Measurements from ENCODE around the gene VTCN1.
"Not testable (repeated sequence)": the region's sequence is repeated elsewhere in the genome, so short reads cannot be mapped to it uniquely, and the experiment has no call there.

The VTCN1 gene

GRCh38 chr1:117167402-117167801 is 43.3 kb downstream of the VTCN1 start:
- Mint-ChIP-seq H3K9me3 (no peaks in the 10 kb centered on the region), H3K36me3 (ENCODE audit: low read depth) (no peaks in the 10 kb centered on the region), H3K4me1 (ENCODE audit: low read depth) (no peaks in the 10 kb centered on the region), H3K27ac (no peak overlapping the region), H3K4me3 (no peak overlapping the region), H3K27me3 (ENCODE audit: low read depth) (peaks cover 9% of the 10 kb centered on the region)
- no peak for DNase-seq (ENCODE audit: low spot score)

- no peaks in the 10 kb centered on the region for H3K36me3 Mint-ChIP-seq (ENCODE audit: low read depth)
- H3K4me3 Mint-ChIP-seq, result no peak overlapping the region
- DNase-seq (ENCODE audit: low spot score), result no peak
Observed at GRCh38 chr1:117166076-117166475, 44.7 kb downstream of the VTCN1 start.

GRCh38 chr1:117164209-117164608 is 46.5 kb downstream of the VTCN1 start:
- H3K9me3 Mint-ChIP-seq, result no peaks in the 10 kb centered on the region
- no peak for DNase-seq (ENCODE audit: low spot score)
- H3K4me3 Mint-ChIP-seq, result no peak overlapping the region
- no peak overlapping the region for H3K27ac Mint-ChIP-seq
- H3K27me3 Mint-ChIP-seq (ENCODE audit: low read depth), result peaks cover 15% of the 10 kb centered on the region
- H3K36me3 Mint-ChIP-seq (ENCODE audit: low read depth), result no peaks in the 10 kb centered on the region
- H3K4me1 Mint-ChIP-seq (ENCODE audit: low read depth), result no peaks in the 10 kb centered on the region

More at GRCh38 chr1:117166076-117166475, 44.7 kb downstream of the VTCN1 start:
- Mint-ChIP-seq H3K27ac (no peak overlapping the region), H3K9me3 (no peaks in the 10 kb centered on the region), H3K4me1 (ENCODE audit: low read depth) (no peaks in the 10 kb centered on the region), H3K27me3 (ENCODE audit: low read depth) (peaks cover 12% of the 10 kb centered on the region)

GRCh38 chr1:117162816-117163215 is 47.9 kb downstream of the VTCN1 start:
- H3K27me3 Mint-ChIP-seq (ENCODE audit: low read depth), result peaks cover 13% of the 10 kb centered on the region
- H3K36me3 Mint-ChIP-seq (ENCODE audit: low read depth), result no peaks in the 10 kb centered on the region
- no peak overlapping the region for H3K27ac Mint-ChIP-seq
- DNase-seq (ENCODE audit: low spot score), result no peak
- no peaks in the 10 kb centered on the region for H3K9me3 Mint-ChIP-seq
- no peaks in the 10 kb centered on the region for H3K4me1 Mint-ChIP-seq (ENCODE audit: low read depth)
- H3K4me3 Mint-ChIP-seq, result no peak overlapping the region

- no peaks in the 10 kb centered on the region for H3K36me3 Mint-ChIP-seq (ENCODE audit: low read depth)
Observed at GRCh38 chr1:117161887-117162286, 48.8 kb downstream of the VTCN1 start.

GRCh38 chr1:117151305-117151704 is 59.4 kb downstream of the VTCN1 start:
- not testable (repeated sequence) for H3K4me1 Mint-ChIP-seq (ENCODE audit: low read depth); H3K27ac Mint-ChIP-seq; H3K4me3 Mint-ChIP-seq; DNase-seq (ENCODE audit: low spot score); H3K36me3 Mint-ChIP-seq (ENCODE audit: low read depth); H3K9me3 Mint-ChIP-seq
- peaks cover 14% of the 10 kb centered on the region for H3K27me3 Mint-ChIP-seq (ENCODE audit: low read depth)

More at GRCh38 chr1:117161887-117162286, 48.8 kb downstream of the VTCN1 start:
- Mint-ChIP-seq H3K9me3 (no peaks in the 10 kb centered on the region), H3K4me3 (no peak overlapping the region), H3K27me3 (ENCODE audit: low read depth) (peaks cover 7% of the 10 kb centered on the region), H3K4me1 (ENCODE audit: low read depth) (no peaks in the 10 kb centered on the region), H3K27ac (no peak overlapping the region)
- DNase-seq (ENCODE audit: low spot score), result no peak

- no peak overlapping the region for H3K4me3 Mint-ChIP-seq
- H3K27me3 Mint-ChIP-seq (ENCODE audit: low read depth), result peaks cover 16% of the 10 kb centered on the region
- DNase-seq (ENCODE audit: low spot score), result no peak
- no peaks in the 10 kb centered on the region for H3K36me3 Mint-ChIP-seq (ENCODE audit: low read depth)
- H3K4me1 Mint-ChIP-seq (ENCODE audit: low read depth), result no peaks in the 10 kb centered on the region
- H3K9me3 Mint-ChIP-seq, result peaks cover 5% of the 10 kb centered on the region
- H3K27ac Mint-ChIP-seq, result no peak overlapping the region
Observed at GRCh38 chr1:117150316-117150715, 60.4 kb downstream of the VTCN1 start.

- Mint-ChIP-seq H3K4me3 (no peak overlapping the region), H3K4me1 (ENCODE audit: low read depth) (no peaks in the 10 kb centered on the region), H3K36me3 (ENCODE audit: low read depth) (no peaks in the 10 kb centered on the region), H3K27me3 (ENCODE audit: low read depth) (peaks cover 12% of the 10 kb centered on the region), H3K27ac (no peak overlapping the region), H3K9me3 (peaks cover 5% of the 10 kb centered on the region)
- no peak for DNase-seq (ENCODE audit: low spot score)
Observed at GRCh38 chr1:117147856-117148588, 62.7 kb downstream of the VTCN1 start.

- Mint-ChIP-seq H3K27me3 (ENCODE audit: low read depth) (peaks cover 12% of the 10 kb centered on the region), H3K4me1 (ENCODE audit: low read depth) (no peaks in the 10 kb centered on the region), H3K27ac (no peak overlapping the region), H3K36me3 (ENCODE audit: low read depth) (no peaks in the 10 kb centered on the region), H3K9me3 (peaks cover 5% of the 10 kb centered on the region), H3K4me3 (no peak overlapping the region)
- no peak for DNase-seq (ENCODE audit: low spot score)
Observed at GRCh38 chr1:117147341-117147831, 63.3 kb downstream of the VTCN1 start.

GRCh38 chr1:117146575-117147340 is 64.0 kb downstream of the VTCN1 start:
- H3K4me3 Mint-ChIP-seq, result no peak overlapping the region
- no peaks in the 10 kb centered on the region for H3K36me3 Mint-ChIP-seq (ENCODE audit: low read depth)
- DNase-seq (ENCODE audit: low spot score), result no peak
- H3K27me3 Mint-ChIP-seq (ENCODE audit: low read depth), result peaks cover 12% of the 10 kb centered on the region
- peaks cover 4% of the 10 kb centered on the region for H3K9me3 Mint-ChIP-seq
- H3K4me1 Mint-ChIP-seq (ENCODE audit: low read depth), result no peaks in the 10 kb centered on the region
- H3K27ac Mint-ChIP-seq, result no peak overlapping the region

- no peaks in the 10 kb centered on the region for H3K36me3 Mint-ChIP-seq (ENCODE audit: low read depth)
- H3K4me1 Mint-ChIP-seq (ENCODE audit: low read depth), result no peaks in the 10 kb centered on the region
- no peak overlapping the region for H3K27ac Mint-ChIP-seq
- DNase-seq (ENCODE audit: low spot score), result no peak
- H3K4me3 Mint-ChIP-seq, result no peak overlapping the region
- H3K9me3 Mint-ChIP-seq, result no peaks in the 10 kb centered on the region
- peaks cover 12% of the 10 kb centered on the region for H3K27me3 Mint-ChIP-seq (ENCODE audit: low read depth)
Observed at GRCh38 chr1:117146072-117146471, 64.7 kb downstream of the VTCN1 start.

GRCh38 chr1:117143871-117144270 is 66.9 kb downstream of the VTCN1 start:
- Mint-ChIP-seq H3K36me3 (ENCODE audit: low read depth) (no peaks in the 10 kb centered on the region), H3K9me3 (no peaks in the 10 kb centered on the region), H3K4me1 (ENCODE audit: low read depth) (no peaks in the 10 kb centered on the region), H3K27ac (no peak overlapping the region), H3K27me3 (ENCODE audit: low read depth) (peaks cover 12% of the 10 kb centered on the region), H3K4me3 (no peak overlapping the region)
- no peak for DNase-seq (ENCODE audit: low spot score)

GRCh38 chr1:117143172-117143571 is 67.6 kb downstream of the VTCN1 start:
- DNase-seq (ENCODE audit: low spot score), result no peak
- Mint-ChIP-seq H3K36me3 (ENCODE audit: low read depth) (no peaks in the 10 kb centered on the region), H3K4me3 (no peak overlapping the region), H3K27me3 (ENCODE audit: low read depth) (peaks cover 12% of the 10 kb centered on the region), H3K27ac (no peak overlapping the region), H3K9me3 (no peaks in the 10 kb centered on the region), H3K4me1 (ENCODE audit: low read depth) (no peaks in the 10 kb centered on the region)

GRCh38 chr1:117142200-117142599 is 68.5 kb downstream of the VTCN1 start:
- no peak for DNase-seq (ENCODE audit: low spot score)
- Mint-ChIP-seq H3K9me3 (no peaks in the 10 kb centered on the region), H3K27me3 (ENCODE audit: low read depth) (peaks cover 9% of the 10 kb centered on the region), H3K4me1 (ENCODE audit: low read depth) (no peaks in the 10 kb centered on the region), H3K36me3 (ENCODE audit: low read depth) (no peaks in the 10 kb centered on the region), H3K4me3 (no peak overlapping the region), H3K27ac (no peak overlapping the region)

Measured in T-helper 2 cell treated with Interferon-gamma antibody and Interleukin-4, amounts not matched to agents 5 μg/mL and 100 μg/mL, for 36 hours (primary cell).